Measurements from ENCODE around the gene WDR70.

Gene WDR70

DNA sequence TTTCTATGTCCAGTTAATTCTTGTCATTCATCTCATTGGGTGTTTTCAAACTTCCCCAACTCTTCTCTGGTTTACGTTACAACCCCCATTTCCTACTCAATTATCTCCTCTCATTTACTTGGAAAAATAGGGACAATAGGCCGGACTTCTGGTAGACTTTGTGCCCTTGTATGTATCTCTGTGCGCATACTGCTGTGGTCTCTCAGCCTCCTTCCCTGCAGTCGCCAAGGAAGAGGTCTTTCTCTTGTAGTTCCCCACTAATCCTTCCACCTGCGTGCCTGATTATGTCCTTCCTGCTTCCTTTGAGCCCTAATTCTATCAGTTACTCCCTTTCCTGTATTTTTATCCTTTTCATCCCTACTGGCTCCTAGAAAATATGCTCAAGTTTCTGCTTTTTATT is 284.4 kb downstream of the WDR70 start:
- no peak for TF ChIP-seq NFRKB (IDR thresholded peaks at IDR 0.05)
- TF ChIP-seq FOXK2 (IDR thresholded peaks at IDR 0.05), result no peak
- TF ChIP-seq FOXM1 (IDR thresholded peaks at IDR 0.05; ENCODE audit: borderline replicate concordance), result no peak
- TF ChIP-seq L3MBTL2 (conservative IDR thresholded peaks at IDR 0.05), result no peak
- TF ChIP-seq BHLHE40 (IDR thresholded peaks at IDR 0.05; ENCODE audit: borderline replicate concordance), result no peak
- TF ChIP-seq LEF1 (IDR thresholded peaks at IDR 0.05; ENCODE audit: borderline replicate concordance), result no peak
- TF ChIP-seq, protein P1, sequence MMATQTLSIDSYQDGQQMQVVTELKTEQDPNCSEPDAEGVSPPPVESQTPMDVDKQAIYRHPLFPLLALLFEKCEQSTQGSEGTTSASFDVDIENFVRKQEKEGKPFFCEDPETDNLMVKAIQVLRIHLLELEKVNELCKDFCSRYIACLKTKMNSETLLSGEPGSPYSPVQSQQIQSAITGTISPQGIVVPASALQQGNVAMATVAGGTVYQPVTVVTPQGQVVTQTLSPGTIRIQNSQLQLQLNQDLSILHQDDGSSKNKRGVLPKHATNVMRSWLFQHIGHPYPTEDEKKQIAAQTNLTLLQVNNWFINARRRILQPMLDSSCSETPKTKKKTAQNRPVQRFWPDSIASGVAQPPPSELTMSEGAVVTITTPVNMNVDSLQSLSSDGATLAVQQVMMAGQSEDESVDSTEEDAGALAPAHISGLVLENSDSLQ (IDR thresholded peaks at IDR 0.05), result no peak
- no peak for TF ChIP-seq ZNF384 (IDR thresholded peaks at IDR 0.05)
- TF ChIP-seq ARNT (IDR thresholded peaks at IDR 0.05), result no peak
- TF ChIP-seq FOXA1 (IDR thresholded peaks at IDR 0.05), result no peak
- TF ChIP-seq HDGF (IDR thresholded peaks at IDR 0.05; ENCODE audit: borderline replicate concordance), result no peak
- no peak for TF ChIP-seq TARDBP (IDR thresholded peaks at IDR 0.05)
- TF ChIP-seq ELF4 (IDR thresholded peaks at IDR 0.05), result no peak
- no peak for TF ChIP-seq CTBP1 (IDR thresholded peaks at IDR 0.05; ENCODE audit: borderline replicate concordance)
- no peak for TF ChIP-seq SUZ12 (IDR thresholded peaks at IDR 0.05)
- TF ChIP-seq SP1 (IDR thresholded peaks at IDR 0.05), result no peak
- ChIA-PET POLR2A (no interaction called here), CTCF (no interaction called here)

DNA sequence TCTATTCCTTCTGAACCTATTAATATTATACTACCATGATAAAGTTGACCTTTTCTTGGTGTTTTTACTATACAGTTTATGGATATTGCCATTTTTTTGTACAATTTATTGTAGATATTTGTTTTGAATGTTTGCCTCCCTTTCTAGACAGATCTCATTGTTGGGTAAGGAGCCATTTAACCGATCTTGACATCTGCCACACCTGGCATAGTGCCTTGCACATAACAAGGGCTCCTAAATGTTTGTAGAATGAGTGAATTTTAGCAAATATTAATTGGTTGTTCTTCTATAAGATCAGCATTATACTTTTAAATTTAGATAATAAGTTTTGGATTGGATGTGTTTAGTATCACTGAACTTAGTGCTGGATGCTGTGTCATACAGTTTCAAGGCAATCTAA is 285.4 kb downstream of the WDR70 start:
- TF ChIP-seq, protein P1 (IDR thresholded peaks at IDR 0.05), result no peak
- TF ChIP-seq BHLHE40 (IDR thresholded peaks at IDR 0.05; ENCODE audit: borderline replicate concordance), result no peak
- TF ChIP-seq ELF4 (IDR thresholded peaks at IDR 0.05), result no peak
- no peak for TF ChIP-seq FOXM1 (IDR thresholded peaks at IDR 0.05; ENCODE audit: borderline replicate concordance)
- TF ChIP-seq CTBP1 (IDR thresholded peaks at IDR 0.05; ENCODE audit: borderline replicate concordance), result no peak
- TF ChIP-seq TARDBP (IDR thresholded peaks at IDR 0.05), result no peak
- CTCF ChIA-PET, result no interaction called here
- POLR2A ChIA-PET, result no interaction called here

More for the DNA sequence above, 284.4 kb downstream of the WDR70 start:
- DNase-seq (ENCODE audit: extremely low spot score), result no peak

DNA sequence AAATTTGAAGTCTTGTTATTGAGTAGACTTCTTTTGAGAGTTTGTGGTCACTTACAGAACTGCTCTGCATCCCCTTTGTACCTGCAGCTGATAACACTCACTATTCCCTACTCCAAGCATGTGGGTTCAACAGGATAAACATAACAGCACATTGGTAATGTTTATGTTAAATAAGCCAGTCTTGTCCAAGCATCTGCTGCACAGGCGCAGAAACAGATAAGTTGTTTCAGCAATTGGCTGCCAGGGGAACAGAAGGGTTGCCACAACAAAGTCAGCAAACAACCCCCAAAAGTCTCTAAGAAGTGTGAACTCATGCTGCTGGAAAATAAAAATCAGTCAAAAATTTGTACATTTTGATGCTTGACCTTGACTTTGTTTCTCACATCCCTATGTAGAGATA is 286.2 kb downstream of the WDR70 start:
- no peak for TF ChIP-seq ARNT (IDR thresholded peaks at IDR 0.05)
- TF ChIP-seq FOXM1 (IDR thresholded peaks at IDR 0.05; ENCODE audit: borderline replicate concordance), result no peak
- no peak for TF ChIP-seq ZNF384 (IDR thresholded peaks at IDR 0.05)
- no peak for TF ChIP-seq FOXK2 (IDR thresholded peaks at IDR 0.05)
- TF ChIP-seq L3MBTL2 (conservative IDR thresholded peaks at IDR 0.05), result no peak
- no peak for TF ChIP-seq SP1 (IDR thresholded peaks at IDR 0.05)
- no peak for TF ChIP-seq TARDBP (IDR thresholded peaks at IDR 0.05)
- TF ChIP-seq HDGF (IDR thresholded peaks at IDR 0.05; ENCODE audit: borderline replicate concordance), result no peak
- no peak for TF ChIP-seq FOXA1 (IDR thresholded peaks at IDR 0.05)
- no peak for TF ChIP-seq BHLHE40 (IDR thresholded peaks at IDR 0.05; ENCODE audit: borderline replicate concordance)
- TF ChIP-seq, protein P1 (IDR thresholded peaks at IDR 0.05), result no peak
- no peak for TF ChIP-seq NFRKB (IDR thresholded peaks at IDR 0.05)
- no peak for TF ChIP-seq LEF1 (IDR thresholded peaks at IDR 0.05; ENCODE audit: borderline replicate concordance)
- TF ChIP-seq ELF4 (IDR thresholded peaks at IDR 0.05), result no peak
- no peak for TF ChIP-seq CTBP1 (IDR thresholded peaks at IDR 0.05; ENCODE audit: borderline replicate concordance)
- TF ChIP-seq SUZ12 (IDR thresholded peaks at IDR 0.05), result no peak
- ChIA-PET POLR2A (no interaction called here), CTCF (no interaction called here)
- DNase-seq (ENCODE audit: extremely low spot score), result no peak

More for the DNA sequence above, 285.4 kb downstream of the WDR70 start:
- DNase-seq (ENCODE audit: extremely low spot score), result no peak

DNA sequence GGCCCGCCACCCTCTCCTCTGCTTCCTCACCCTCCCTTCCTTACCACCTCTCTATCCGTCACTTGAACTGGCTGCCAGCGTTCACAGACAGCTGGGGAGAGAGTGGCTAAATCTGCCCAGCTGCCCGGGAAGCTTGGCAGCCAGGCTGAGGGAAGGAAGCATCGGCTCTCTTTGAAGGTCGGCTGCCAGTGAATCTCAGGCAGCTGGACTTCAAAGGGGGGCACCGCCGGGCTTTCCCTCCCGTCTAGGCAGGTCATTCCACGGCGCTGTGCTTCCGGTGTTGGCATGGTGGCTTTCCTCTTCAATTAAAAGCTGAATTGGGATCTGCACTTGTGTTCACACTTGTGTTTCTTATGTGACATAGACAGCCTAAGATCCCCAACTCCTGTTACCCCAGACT is 286.8 kb downstream of the WDR70 start:
- no peak for DNase-seq (ENCODE audit: extremely low spot score)
- TF ChIP-seq L3MBTL2 (conservative IDR thresholded peaks at IDR 0.05) (no peak), FOXM1 (IDR thresholded peaks at IDR 0.05; ENCODE audit: borderline replicate concordance) (no peak), HDGF (IDR thresholded peaks at IDR 0.05; ENCODE audit: borderline replicate concordance) (no peak), ZNF384 (IDR thresholded peaks at IDR 0.05) (no peak), TARDBP (IDR thresholded peaks at IDR 0.05) (no peak)
- TF ChIP-seq, protein P1 (IDR thresholded peaks at IDR 0.05), result no peak
- ChIA-PET POLR2A (no interaction called here), CTCF (no interaction called here)

DNA sequence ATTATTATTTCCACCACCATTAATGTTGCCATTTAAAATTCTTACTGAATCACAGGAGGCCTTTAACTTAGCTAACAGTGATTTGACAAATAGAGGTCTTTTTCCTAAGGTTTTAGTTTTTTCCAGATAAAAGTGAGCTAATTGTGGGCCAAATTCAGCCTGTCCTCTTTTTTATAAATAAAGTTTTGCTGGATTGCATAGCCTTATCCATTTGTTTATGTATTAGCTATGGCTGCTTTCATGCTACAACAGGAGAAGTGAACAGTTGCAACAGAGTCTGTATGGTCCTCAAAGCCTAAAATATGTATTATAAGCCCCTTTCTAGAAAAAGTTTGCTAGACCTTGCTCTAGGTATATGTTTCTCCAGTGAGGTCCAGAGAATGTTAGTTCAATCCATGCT is 288.3 kb downstream of the WDR70 start:
- TF ChIP-seq LEF1 (IDR thresholded peaks at IDR 0.05; ENCODE audit: borderline replicate concordance), result no peak
- no peak for TF ChIP-seq FOXM1 (IDR thresholded peaks at IDR 0.05; ENCODE audit: borderline replicate concordance)
- no peak for TF ChIP-seq FOXA1 (IDR thresholded peaks at IDR 0.05)
- TF ChIP-seq TARDBP (IDR thresholded peaks at IDR 0.05), result no peak
- TF ChIP-seq, protein P1 (IDR thresholded peaks at IDR 0.05), result no peak
- no peak for TF ChIP-seq SP1 (IDR thresholded peaks at IDR 0.05)
- POLR2A ChIA-PET, result no interaction called here
- CTCF ChIA-PET, result no interaction called here
- DNase-seq (ENCODE audit: extremely low spot score), result no peak

DNA sequence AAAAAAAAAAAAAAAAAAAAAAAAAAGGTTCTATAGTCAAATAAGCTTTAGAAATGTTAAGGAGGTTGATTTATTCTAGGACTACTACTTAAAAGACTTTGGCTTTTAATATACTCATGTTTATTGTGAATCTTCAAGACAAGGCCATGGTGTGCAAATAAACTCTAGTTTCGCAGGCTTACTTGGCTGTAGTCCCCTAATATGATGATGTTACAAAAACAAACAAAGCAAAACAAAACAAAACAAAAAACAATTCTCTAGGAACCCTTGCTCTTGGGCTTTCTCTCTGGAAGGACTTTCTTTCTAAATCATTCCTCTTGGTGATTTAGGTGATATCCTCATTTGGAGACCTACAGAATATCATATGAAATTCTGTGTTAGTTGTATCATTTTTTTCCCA is 288.7 kb downstream of the WDR70 start:
- ChIA-PET POLR2A (no interaction called here), CTCF (no interaction called here)
- DNase-seq (ENCODE audit: extremely low spot score), result no peak
- TF ChIP-seq, protein P1 (IDR thresholded peaks at IDR 0.05), result no peak
- TF ChIP-seq FOXM1 (IDR thresholded peaks at IDR 0.05; ENCODE audit: borderline replicate concordance) (no peak), LEF1 (IDR thresholded peaks at IDR 0.05; ENCODE audit: borderline replicate concordance) (no peak), FOXK2 (IDR thresholded peaks at IDR 0.05) (no peak), L3MBTL2 (conservative IDR thresholded peaks at IDR 0.05) (no peak), FOXA1 (IDR thresholded peaks at IDR 0.05) (no peak), TARDBP (IDR thresholded peaks at IDR 0.05) (no peak), ELF4 (IDR thresholded peaks at IDR 0.05) (no peak), HDGF (IDR thresholded peaks at IDR 0.05; ENCODE audit: borderline replicate concordance) (no peak), BHLHE40 (IDR thresholded peaks at IDR 0.05; ENCODE audit: borderline replicate concordance) (no peak), NFRKB (IDR thresholded peaks at IDR 0.05) (no peak), SUZ12 (IDR thresholded peaks at IDR 0.05) (no peak)

Data from HEK293T (cell line).